Kidney tubule cell (primary cell): ENCODE results near the gene NME4.
A peak's percentile ranks its signal among the peaks of the same experiment; 100 is the strongest.

ENCODE experiments used
- DNase-seq: peaks from one replicate; pipeline ENCODE4 v3.0.0-alpha.2; 2018; ENCODE audit warnings: low spot score

The NME4 gene

DNA sequence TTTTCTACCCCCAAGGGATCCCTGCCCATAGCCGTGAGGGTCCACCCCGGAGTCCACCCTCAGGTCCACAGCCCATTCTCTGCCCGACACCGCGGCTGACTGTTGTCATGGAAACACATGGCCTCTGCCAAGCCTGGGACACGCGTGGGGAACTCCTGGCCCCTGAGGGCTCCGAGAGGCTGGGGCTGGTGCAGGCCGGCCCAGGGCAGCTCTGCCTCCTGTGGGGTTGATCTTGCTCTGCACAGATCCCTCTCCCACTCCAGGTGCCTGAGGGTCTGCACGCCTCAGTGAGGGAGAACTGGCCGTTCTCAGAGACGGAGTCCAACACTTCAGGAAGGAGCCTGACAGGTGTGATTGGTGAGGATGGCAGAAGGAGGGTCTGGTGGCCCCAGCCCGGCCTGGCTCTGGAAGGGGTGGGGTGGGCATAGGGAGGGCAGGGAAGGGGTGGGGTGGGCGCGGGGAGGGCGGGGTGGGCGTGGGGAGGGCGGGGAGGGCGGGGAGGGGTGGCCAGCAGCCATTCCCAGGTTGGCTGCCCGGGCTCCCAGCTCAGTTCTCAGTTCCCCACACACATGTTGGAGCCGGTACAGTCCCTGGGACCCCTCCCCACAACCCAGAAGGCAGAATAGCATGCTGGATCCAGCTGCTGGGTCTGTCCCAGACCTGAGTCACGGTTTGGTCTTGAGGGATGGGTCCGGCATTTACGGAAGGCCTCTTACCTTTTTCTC, 33.1 kb upstream of the NME4 start:
- DNase-seq: no peak

DNA sequence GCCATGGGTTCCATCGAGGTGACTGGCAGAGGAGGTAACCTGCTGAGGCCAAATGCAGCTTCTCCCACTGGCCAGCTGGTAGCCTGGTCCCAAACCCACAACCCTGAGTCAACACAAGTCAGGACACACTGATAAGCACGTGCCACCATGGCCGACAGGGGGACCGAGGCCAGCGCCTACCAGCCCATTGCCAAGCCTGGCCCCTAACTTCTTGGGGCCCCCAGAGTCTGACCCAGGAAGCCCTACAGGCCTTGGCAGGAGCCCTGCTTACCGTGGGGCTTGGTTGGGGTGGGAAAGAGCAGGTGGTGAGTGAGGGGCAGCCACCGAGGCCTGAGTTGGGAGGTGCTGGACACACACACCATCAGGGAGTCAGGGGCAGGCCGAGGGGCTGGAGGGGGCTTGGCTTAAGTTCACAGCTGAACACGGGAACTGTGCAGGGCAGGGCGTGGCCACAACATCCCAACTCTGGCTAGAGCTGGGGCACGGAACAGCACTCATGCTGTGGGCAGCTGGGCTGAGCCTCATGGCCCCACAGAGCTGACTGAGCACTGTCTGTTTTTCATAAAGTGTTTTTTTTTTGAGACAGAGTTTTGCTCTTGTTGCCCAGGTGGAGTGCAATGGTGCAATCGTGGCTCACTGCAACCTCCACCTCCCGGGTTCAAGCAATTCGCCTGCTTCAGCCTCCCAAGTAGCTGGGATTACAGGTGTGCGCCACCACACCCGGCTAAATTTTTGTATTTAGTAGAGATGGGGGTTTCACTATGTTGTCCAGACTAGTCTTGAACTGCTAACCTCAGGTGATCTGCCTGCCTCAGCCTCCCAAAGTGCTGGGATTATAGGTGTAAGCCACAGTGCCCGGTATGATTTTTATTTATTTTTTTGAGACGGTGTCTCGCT, 32.2 kb upstream of the NME4 start:
- DNase-seq: no peak

DNA sequence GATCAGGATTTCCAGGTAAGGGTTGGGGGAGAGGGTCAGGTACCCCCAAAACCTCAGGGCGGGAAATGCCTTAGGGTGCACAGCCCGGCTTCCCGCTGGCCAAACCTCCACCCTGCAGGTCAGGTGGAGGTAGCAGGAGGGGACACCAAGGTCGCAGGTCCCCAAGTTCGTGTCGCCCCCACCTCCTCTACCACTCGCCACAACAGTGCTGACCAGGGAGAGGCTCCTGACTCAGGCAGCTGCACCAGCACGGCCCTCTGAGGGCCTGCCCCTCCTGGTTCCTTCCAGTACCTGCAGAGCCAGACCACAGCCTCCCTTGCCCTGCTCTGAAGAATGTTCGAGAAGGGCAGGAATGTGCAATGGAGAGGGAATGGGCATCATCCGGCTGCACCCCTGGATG, 30.5 kb upstream of the NME4 start:
- no peak for DNase-seq

DNA sequence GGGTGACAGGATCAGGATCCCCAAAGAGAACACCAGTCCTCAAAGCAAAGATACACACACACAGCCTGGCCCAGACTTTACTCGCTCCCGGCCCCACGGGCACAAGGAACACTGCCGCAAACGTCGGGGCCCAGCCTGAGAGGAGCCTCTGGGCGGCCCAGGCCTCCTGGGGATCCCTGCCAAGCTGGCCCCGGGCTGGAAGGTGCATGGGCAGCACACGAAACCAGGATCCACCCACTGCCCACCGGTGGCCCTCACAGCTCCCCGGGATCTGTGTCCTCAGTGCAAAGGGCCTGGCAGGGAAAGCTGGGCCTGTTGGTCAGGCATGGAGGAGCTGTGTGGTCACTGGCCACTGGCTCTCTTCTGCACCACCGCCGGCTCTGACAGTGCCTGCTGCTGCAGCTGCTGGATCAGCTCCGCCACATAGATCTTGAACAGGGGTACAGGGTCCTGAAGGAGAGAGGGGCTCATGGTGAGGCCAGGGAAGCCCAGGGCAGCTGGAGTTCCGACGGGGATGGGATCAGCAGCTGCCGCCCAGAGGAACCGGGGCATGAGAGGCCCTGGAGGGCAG, 29.6 kb upstream of the NME4 start:
- no peak for DNase-seq

DNA sequence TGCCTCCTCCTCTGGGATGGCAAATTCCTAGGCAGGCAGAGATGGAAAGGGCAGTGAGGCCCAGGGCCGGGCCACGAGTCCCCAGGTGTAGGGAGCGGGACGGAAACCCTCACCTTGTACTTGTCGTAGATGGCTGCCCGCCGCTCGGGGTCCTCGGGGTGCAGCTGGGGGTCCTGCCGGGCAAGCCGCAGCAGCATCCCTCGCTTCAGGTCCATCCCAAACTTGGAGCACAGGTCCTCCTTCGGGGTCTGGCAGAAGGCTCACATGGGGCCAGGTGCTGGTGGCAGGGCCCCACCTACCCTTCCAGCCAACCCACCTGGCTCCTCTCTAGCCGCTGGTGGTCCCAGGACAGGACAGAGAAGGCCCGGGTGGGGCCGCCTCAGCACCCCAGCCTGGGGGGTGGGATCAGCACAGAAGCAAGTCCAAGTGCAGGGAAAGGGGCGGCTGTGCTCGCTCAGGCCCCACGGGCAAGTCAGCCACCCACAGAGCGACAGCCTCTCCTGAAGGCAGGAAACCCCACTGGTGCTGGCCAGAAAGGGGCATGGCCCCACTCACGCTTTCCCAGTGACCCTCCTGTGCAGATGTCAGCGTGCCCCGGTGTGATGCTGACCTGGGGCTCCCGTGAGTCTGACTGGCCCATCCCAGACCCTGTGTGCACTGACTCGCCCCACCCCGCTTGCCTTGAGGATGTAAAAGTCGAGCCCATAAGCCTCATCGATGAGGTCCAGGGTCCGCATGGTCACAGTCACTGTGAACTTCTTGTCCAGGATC, 28.4 kb upstream of the NME4 start:
- no peak for DNase-seq

DNA sequence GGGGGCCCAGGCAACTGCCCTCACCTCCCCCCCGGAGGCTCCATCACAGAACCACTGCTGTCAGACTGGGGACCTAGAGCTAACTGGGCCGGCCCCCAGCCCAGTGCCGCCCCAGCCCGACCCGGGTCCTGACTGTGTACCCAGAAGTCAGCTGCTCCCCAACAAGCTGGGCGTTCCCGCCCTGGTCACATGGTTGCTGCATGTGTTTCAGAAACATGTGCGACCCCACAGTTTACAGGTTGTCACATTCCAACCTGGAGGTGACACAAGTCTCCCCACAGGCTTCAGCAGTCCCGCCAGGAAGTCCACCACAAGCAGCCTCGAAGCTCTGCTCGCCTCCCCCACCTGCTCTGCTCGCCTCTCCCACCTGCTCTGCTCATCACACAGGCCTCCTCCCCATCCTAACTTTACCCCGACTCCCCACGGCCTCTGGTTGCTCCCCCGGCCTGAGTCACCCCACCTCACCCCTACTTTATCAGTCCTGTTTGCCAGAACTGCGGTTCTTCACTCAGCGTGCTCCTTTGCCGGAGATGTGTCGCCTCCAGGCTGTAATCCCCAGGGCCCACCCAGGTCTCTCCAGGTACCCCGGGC, 27.6 kb upstream of the NME4 start:
- DNase-seq: no peak

DNA sequence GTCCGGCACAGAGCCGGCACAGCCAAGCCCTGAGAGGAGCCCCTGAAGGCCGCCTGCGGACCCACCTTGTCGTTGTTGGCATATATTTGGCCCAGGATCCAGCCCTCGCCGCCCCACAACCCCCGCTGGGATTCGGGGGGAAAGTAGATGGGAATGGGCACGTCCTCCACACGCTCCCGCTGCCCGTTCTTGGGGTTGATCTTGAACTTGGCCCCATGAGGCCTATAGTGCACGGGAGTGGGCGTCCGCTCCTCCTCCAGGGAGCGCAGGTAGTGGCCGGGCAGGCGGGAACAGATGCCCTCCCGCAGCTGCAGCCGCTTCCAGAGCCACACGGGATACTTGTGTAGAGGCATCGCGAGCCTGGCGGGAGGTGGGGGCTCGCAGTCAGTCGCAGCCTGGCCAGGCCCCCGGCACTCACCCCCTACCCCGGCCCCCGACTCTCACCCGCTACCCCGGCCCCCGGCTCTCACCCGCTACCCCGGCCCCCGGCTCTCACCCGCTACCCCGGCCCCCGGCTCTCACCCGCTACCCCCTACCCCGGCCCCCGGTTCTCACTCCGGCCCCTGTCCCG, 27.0 kb upstream of the NME4 start:
- DNase-seq: peak; percentile 28

DNA sequence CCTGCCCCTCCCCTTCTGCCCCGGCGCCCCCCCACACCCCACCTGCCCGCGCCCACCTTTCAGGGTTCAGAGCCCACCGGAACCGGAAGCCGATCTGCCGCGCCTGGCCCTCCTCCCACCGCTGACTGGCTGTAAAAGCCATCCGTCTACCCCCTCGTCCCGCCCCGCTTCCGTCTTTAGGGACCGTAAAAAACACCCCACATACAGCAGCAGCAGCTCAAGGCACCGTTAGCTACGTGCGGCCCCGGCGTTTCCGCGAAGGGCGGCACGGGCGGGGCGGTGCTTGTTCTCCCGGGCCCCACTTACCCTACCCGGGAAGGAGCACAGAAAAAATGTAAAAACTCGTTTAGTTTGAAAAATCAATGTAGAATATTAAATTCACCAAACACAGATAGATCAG, 26.6 kb upstream of the NME4 start, which contains the start of gene MRPL28:
Gene MRPL28, minus strand, starts transcription at position 96 of the 400 bp plus-strand sequence. CDS start 320 bp downstream, outside the sequence.
- DNase-seq: peak; percentile 96

DNA sequence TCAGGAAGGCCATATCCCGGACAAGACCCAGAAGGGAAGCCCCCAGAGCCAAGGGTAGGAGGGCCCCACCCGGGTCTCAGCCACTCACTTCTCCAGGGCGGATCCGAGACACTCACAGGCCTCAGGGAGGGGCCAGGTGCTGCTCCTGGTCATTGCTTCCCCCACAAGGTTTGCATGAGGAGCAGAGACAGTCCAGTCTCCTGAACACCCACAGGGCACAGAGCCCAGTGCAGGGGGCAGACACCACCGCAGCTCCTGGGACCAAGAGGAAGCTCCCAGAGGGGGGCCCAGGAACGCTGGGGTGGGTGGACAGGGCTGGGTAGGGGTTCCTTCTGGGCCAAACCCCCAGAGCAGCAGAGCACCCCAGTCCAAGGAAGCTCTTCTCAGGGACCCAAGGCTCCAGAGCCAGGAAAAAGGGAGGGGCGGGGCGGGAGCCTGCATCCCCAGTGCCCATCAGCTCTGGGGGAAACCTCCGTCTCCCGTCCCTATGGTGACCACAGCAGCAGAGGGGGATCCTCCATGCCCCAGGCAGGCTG, 26.0 kb upstream of the NME4 start:
- DNase-seq: no peak

DNA sequence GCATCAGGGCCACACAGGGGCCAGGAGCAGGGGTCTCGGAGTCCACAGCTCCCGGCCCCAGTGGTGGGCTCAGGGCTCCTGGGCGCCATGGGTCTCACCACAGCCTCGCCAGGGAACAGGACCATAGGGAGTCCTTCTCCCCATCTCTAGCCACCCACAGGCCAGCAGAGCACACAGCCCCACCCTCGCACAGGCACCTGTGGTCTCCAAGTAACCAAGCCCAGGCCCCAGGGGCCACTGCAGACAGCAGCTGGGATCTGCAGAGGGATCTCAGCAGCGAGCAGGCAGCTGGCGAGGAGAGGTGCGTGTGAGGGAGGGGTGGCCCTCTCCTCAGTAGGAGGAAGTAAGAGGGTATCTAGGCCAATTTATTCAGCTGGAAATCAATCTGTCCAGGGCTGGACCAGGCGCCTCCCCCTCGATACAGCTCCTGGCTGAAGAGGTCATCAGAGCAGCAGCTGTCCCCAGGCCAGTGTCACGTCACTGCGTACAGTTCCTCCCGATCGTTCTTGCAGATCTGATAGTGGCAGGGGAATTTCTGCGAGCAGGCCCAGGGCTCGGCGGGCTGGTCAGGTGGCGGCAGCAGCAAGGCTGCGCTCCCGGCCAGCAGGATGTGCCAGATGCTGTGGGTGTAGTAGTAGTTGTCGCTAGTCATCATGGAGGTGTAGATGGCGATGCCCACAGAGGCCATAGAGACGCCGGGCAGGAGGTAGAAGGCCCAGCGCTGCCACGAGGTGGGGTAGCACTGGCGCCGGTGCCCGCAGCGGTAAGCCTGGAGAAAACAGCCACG, 25.3 kb upstream of the NME4 start:
- no peak for DNase-seq

DNA sequence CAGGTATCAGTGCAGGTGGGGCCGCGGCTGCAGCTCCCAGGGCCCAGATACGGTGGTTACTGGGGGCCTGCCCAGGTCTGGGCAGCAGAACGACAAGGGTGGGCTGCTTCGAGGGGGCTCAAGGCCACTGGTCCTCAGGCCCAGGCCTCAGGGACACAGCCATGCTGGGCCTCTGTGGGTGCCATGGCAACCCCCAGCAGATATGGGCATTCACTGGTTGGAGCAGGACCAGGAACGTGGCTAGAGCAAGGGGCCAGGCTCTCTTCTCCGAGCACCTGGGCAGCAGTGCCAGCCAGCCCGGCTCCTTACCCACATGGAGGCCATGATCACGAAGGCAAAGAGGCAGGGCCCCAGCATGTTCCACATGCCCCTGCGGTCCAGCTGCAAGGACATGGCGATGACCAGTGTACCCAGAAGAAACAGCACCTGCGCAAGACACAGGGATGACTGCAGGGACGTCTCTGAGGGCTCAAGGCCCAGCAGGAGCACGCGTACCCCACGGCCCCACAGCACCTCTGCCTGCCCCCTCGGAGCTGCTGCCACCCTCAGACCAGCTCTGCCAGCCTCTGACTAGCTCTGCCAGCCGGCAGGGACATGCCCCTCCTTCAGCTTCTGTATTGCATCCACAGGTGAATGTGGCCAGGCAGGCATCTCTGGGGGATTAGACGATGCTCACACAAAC, 24.6 kb upstream of the NME4 start:
- no peak for DNase-seq

DNA sequence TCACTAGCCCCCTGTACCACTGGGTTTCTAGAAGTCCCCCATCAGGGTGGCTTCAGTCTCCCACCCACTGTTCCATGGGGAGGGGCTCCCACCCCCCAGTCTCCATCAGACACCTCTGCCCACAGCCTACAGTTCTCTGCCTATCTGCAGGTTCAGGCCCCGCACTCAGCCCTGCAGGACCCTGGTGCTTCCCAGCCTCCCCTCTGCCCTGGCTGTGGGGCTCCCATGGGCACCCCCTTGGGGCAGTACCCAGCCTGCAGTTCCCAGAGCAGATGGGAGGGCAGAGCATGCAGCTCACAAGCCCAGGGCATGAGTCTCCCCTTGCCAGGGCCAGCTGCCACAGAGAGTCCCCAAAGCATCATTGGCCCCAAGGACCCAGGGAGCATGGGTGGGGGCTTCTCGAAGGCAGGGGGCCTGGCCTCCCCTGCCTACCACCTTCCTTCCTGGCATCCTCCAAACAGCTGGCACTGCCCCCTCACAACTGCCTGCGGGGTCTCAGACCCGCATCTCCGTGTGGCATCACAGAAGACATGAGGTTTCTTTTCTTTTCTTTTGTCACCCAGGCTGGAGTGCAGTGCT, 23.9 kb upstream of the NME4 start:
- DNase-seq: no peak

DNA sequence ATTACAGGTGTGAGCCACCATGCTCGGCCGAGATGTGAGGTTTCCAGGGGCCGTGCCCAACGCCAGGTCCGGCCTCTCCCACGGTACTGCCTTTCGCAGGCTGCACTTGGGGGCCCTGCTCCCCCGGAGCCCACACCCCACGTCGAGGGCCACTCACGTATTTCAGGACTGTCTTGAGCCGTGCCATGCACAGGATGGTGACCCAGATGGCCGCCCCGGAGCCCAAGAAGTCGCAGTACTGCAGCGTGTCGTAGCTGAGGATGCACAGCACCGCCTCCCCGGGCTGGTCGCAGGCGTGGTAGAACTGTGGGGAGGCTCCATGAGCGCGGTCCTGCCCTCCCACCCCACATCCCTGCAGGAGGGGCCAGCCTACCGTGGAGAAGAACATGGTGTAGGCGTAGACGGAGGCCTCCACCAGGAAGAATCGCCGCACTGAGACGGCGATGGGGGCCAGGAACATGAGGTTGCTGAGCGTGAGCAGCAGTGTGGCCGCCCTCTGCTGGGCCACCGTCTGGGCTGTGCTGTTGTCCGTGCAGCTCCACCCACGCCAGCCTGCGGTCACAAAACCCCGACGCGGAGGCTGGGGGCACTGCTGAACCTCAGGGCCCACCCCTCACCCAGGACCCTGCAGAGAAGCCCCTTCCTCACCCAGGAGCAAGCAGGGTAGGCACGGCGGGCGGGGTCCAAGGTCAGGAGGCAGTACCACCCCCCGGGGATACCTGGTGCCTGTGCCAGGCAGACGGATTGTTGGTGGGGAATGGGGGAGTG, 23.0 kb upstream of the NME4 start:
- DNase-seq: no peak

DNA sequence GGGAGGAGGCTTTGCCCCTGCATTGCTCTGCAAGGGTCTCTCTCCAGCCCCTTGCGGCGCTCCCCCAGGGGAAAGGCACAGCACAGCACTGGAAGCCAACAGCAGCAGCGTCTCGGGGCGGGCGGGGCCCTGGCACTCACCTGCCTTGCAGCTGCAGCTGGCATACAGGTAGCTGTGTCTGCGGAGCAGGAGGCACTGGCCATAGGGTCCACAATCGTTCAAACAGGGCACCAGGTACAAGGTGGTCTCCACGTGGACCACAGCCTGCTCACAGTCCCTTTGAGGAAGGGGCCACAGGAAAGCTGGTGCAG, 22.4 kb upstream of the NME4 start:
- DNase-seq: no peak

DNA sequence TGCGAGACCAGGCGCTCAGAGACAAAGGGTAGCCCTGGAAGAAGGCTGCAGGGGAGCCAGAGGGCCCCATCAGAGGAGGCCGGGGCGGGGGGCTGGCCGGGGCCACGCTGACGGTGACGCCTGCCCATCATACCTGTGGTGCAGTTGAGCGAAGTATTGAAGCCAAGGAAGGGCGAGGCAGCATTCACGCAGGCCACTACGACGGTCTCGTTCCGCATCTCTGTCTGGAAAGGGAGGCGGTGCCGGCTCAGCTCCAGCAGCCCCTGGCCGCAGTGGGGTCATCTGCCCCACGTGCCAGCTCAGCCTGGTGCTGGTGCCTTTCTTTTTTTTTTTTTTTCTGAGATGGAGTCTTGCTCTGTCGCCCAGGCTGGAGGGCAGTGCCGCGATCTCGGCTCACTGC, 21.8 kb upstream of the NME4 start:
- no peak for DNase-seq

DNA sequence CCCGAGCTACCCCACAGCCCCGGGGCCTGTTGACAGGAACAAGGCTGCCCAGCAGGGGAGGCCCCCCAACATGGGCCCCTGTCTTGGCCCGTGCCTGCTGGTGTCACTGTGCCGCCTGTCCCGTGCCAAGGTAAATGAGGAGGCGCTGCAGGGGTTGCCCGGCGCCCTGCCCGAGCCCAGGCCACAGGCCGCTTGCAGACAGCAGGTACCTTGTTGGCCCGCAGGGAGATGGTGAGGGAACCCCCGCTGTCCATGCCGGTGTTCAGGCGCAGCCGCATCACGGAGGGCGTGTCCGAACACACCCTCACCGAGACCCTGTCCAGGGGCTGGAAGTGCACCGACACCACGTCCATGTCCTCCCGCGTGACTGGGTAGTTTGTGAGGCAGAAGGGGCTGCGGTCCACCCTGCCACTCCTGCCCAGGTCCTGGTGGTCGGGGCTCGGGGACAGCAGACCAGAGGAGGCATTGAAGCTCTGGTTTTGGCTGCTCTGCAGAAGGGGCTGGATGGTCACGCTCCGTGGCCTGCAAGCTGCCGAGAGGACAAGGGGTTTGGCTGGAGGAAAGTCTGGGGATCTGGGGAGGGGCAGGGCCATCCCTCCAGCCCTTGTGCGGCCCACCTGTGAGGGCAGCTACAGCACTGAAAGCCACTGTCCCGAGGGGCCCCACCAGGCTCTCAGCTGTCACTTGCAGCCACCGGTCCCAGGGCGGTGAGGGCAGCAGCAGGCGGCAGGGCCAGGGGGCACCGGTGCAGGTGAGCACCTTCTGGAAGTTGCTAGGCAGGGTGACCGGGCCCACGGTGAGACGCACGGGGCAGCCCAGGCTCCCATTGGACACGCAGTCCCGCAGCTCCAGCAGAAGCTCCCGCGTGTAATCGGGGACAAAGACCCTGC, 20.8 kb upstream of the NME4 start:
- DNase-seq: no peak

DNA sequence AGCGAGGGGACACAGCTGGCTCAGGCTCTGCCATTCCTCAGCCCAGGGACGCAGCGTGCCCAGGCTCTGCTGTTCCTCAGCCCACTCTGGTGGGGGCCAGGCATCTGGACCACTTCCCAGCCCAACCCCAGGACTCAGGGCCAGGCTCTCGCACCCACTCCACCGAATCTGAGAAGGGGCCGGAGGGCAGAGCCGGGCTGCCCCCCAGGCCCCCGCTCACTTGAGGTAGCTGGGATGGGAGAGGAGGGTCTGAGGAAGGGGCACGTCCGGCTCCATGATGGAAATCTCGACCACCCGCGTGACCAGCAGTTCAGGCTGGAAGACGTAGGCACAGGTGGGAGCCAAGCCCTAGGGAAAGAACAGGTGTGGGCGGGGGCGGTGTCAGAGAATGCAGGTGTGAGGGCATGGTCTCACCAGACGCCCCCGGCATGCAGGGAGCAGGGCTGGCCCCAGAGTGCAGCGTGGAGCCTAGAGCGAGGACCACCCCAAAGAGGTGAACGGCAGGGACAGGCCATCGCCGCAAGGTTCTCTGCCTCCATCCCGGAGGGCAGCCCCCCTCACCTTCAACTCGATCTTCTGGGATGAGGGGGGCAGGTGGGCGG, 20.1 kb upstream of the NME4 start:
- no peak for DNase-seq
